ENCODE measurements around the gene TRIM33. TPM values are rescaled to one million over a fixed set of nuclear protein-coding genes. Genes with fewer than 3 reads are reported as not detected.

The TRIM33 gene
- total and polyA plus RNA-seq, 2 donors (not counting 3 experiments of a cell fraction or from before 2014, with no cell fraction given): 10.3 to 29.1 TPM

DNA sequence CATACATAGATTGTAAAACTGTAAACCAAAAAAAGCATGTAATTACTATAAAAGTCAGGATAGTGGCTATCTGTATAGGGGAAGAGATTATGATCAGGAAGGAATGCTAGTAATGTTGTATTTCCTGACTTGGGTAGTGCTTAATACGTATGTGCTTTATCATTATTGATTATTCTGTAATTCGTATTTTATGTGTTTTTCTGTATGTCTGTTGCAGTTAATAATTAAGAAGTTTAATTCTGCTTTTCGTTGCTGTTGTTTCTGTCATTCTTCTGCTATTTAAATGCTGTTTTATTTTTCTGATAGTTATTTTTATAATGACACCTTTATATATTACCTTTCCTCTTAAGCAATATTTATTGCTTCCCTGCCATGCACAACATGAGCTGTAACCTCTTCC is 29.3 kb upstream of the TRIM33 start:
- Histone ChIP-seq H3K36me3 (ENCODE audit: control insufficient read depth in 2 of 2, extremely low read depth in 1 of 2, insufficient read depth in 2 of 2, low read length in 2 of 2) (no peaks in the 10 kb centered on the region), H3K27ac (ENCODE audit: insufficient read depth, low read depth, low read length) (no peak overlapping the region), H3K9ac (replicated peaks; ENCODE audit: extremely low read depth, insufficient read depth, low read length) (no peak overlapping the region), H3K4me1 (ENCODE audit: control insufficient read depth, extremely low read depth, insufficient read depth, low read length) (peaks cover 4% of the 10 kb centered on the region), H3K9me3 (replicated peaks; ENCODE audit: control insufficient read depth, insufficient read depth, low read length) (no peaks in the 10 kb centered on the region), H3K79me2 (ENCODE audit: control insufficient read depth, insufficient read depth, low read length) (no peaks in the 10 kb centered on the region), H3K9me1 (replicated peaks; ENCODE audit: control insufficient read depth, extremely low read depth, insufficient read depth, low read length) (no peaks in the 10 kb centered on the region), H3K4me3 (replicated peaks in 1 of 3; ENCODE audit: insufficient read depth in 1 of 3, low read depth in 1 of 3, low read length in 3 of 3) (no peak overlapping the region), H2AFZ (ENCODE audit: low read depth, low read length) (no peak overlapping the region), H3K4me2 (ENCODE audit: insufficient read depth, low read length) (no peak overlapping the region), H3K27me3 (ENCODE audit: control insufficient read depth in 2 of 2, insufficient read depth in 2 of 2, low read length in 2 of 2) (peaks cover 0 to 2% of the 10 kb centered on the region in 2 experiments), H4K20me1 (replicated peaks; ENCODE audit: control insufficient read depth, extremely low read depth, insufficient read depth, low read length) (no peaks in the 10 kb centered on the region)
- ChIA-PET POLR2A (no interaction called here), CTCF (no interaction called here)
- dilution Hi-C loops (cut with MboI; ENCODE audit: extremely low pct_ligation_motif_present, low sequenced_read_pairs) (no loop called here), intact Hi-C loops (cut with micrococcal nuclease) (no loop called here)
- no TSS peak for BruUV-seq (replicated peaks)
- TF ChIP-seq EZH2 (IDR thresholded peaks at IDR 0.05; ENCODE audit: borderline replicate concordance, low read depth, low read length, severe bottlenecking) (no peak), FOS (IDR thresholded peaks at IDR 0.05; ENCODE audit: borderline replicate concordance, insufficient read depth, low read length) (no peak), POLR2A (IDR thresholded peaks at IDR 0.05; ENCODE audit: low read depth, low read length) (no peak), MYC (IDR thresholded peaks at IDR 0.05; ENCODE audit: low read depth, low read length) (no peak), GATA2 (IDR thresholded peaks at IDR 0.05; ENCODE audit: insufficient read depth, insufficient read length, low read depth, low read length) (peak; percentile 37), JUN (IDR thresholded peaks at IDR 0.05; ENCODE audit: borderline replicate concordance, insufficient read depth, insufficient read length, low read depth) (no peak)
- FAIRE-seq: no peak
- no peak for DNase-seq (ENCODE audit: low read depth, low spot score)

DNA sequence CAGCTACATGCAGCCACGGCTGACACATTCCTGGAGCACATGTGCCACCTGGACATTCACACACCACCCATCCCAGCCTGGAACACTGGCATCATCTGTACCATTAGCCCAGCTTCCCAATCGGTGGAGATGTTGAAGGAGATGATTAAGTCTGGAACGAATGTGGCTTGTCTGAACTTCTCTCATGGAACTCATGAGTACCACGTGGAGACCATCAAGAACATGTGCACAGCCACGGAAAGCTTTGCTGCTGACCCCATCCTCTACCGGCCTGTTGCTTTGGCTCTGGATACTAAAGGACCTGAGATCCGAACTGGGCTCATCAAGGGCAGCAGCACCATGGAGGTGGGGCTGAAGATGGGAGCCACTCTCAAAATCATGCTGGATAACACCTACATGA is 25.0 kb upstream of the TRIM33 start:
- ChIA-PET POLR2A (no interaction called here), CTCF (no interaction called here)
- Histone ChIP-seq H3K36me3 (ENCODE audit: control insufficient read depth in 2 of 2, extremely low read depth in 1 of 2, insufficient read depth in 2 of 2, low read length in 2 of 2) (no peaks in the 10 kb centered on the region), H3K4me2 (ENCODE audit: insufficient read depth, low read length) (no peak overlapping the region), H4K20me1 (replicated peaks; ENCODE audit: control insufficient read depth, extremely low read depth, insufficient read depth, low read length) (no peaks in the 10 kb centered on the region), H3K4me1 (ENCODE audit: control insufficient read depth, extremely low read depth, insufficient read depth, low read length) (peaks cover 4% of the 10 kb centered on the region), H3K27me3 (ENCODE audit: control insufficient read depth in 2 of 2, insufficient read depth in 2 of 2, low read length in 2 of 2) (peaks cover 0 to 2% of the 10 kb centered on the region in 2 experiments), H3K79me2 (ENCODE audit: control insufficient read depth, insufficient read depth, low read length) (no peaks in the 10 kb centered on the region), H3K9me1 (replicated peaks; ENCODE audit: control insufficient read depth, extremely low read depth, insufficient read depth, low read length) (no peaks in the 10 kb centered on the region), H2AFZ (ENCODE audit: low read depth, low read length) (no peak overlapping the region), H3K9me3 (replicated peaks; ENCODE audit: control insufficient read depth, insufficient read depth, low read length) (no peaks in the 10 kb centered on the region), H3K9ac (replicated peaks; ENCODE audit: extremely low read depth, insufficient read depth, low read length) (no peak overlapping the region), H3K27ac (ENCODE audit: insufficient read depth, low read depth, low read length) (no peak overlapping the region), H3K4me3 (replicated peaks in 1 of 3; ENCODE audit: insufficient read depth in 1 of 3, low read depth in 1 of 3, low read length in 3 of 3) (no peak overlapping the region)
- BruUV-seq (replicated peaks): no TSS peak
- DNase-seq (ENCODE audit: low read depth, low spot score) (no peak), FAIRE-seq (no peak)
- TF ChIP-seq FOS (IDR thresholded peaks at IDR 0.05; ENCODE audit: borderline replicate concordance, insufficient read depth, low read length): no peak
- no peak for TF ChIP-seq GATA2 (IDR thresholded peaks at IDR 0.05; ENCODE audit: insufficient read depth, insufficient read length, low read depth, low read length)
- no peak for TF ChIP-seq MYC (IDR thresholded peaks at IDR 0.05; ENCODE audit: low read depth, low read length)
- TF ChIP-seq, protein P1, sequence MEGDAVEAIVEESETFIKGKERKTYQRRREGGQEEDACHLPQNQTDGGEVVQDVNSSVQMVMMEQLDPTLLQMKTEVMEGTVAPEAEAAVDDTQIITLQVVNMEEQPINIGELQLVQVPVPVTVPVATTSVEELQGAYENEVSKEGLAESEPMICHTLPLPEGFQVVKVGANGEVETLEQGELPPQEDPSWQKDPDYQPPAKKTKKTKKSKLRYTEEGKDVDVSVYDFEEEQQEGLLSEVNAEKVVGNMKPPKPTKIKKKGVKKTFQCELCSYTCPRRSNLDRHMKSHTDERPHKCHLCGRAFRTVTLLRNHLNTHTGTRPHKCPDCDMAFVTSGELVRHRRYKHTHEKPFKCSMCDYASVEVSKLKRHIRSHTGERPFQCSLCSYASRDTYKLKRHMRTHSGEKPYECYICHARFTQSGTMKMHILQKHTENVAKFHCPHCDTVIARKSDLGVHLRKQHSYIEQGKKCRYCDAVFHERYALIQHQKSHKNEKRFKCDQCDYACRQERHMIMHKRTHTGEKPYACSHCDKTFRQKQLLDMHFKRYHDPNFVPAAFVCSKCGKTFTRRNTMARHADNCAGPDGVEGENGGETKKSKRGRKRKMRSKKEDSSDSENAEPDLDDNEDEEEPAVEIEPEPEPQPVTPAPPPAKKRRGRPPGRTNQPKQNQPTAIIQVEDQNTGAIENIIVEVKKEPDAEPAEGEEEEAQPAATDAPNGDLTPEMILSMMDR (IDR thresholded peaks at IDR 0.05; ENCODE audit: extremely low read depth in 1 of 2, insufficient read depth in 1 of 2, low read depth in 1 of 2, low read length in 2 of 2): no peak
- TF ChIP-seq EZH2 (IDR thresholded peaks at IDR 0.05; ENCODE audit: borderline replicate concordance, low read depth, low read length, severe bottlenecking): no peak
- TF ChIP-seq, protein P2, sequence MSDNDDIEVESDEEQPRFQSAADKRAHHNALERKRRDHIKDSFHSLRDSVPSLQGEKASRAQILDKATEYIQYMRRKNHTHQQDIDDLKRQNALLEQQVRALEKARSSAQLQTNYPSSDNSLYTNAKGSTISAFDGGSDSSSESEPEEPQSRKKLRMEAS (IDR thresholded peaks at IDR 0.05; ENCODE audit: insufficient read depth, insufficient read length): no peak
- no peak for TF ChIP-seq POLR2AphosphoS5 (IDR thresholded peaks at IDR 0.05; ENCODE audit: insufficient read depth, low read depth, low read length)
- no peak for TF ChIP-seq POLR2A (IDR thresholded peaks at IDR 0.05; ENCODE audit: low read depth, low read length)
- no peak for TF ChIP-seq JUN (IDR thresholded peaks at IDR 0.05; ENCODE audit: borderline replicate concordance, insufficient read depth, insufficient read length, low read depth)
- intact Hi-C loops (cut with micrococcal nuclease) (no loop called here), dilution Hi-C loops (cut with MboI; ENCODE audit: extremely low pct_ligation_motif_present, low sequenced_read_pairs) (no loop called here)

Measured in endothelial cell of umbilical vein (primary cell).